WTC11 (cell line): Measurements from ENCODE around the gene SLCO4C1. TPM values are rescaled to one million over a fixed set of nuclear protein-coding genes. Genes with fewer than 3 reads are reported as not detected.
A peak's percentile ranks its signal among the peaks of the same experiment; 100 is the strongest.

Source experiments
- ATAC-seq: fragments of 200-7000 bp; cut with Tn5 transposase; 2 replicates; pipeline ENCODE4 v1.10.0; 2021; ENCODE audit warnings: mild to moderate bottlenecking, moderate library complexity
- CTCF ChIA-PET: fragments of 300-600 bp; sonication (Branson Sonifier 250); formaldehyde crosslinking; loops from one replicate; lab custom pipeline; 2021; ENCODE audit warnings: antibody characterized with exemption; lab: Charles Lee
- POLR2A ChIA-PET: fragments of 350-600 bp; sonication (Branson Sonifier 250); formaldehyde crosslinking; loops from one replicate; lab custom pipeline; 2021; ENCODE audit warnings: antibody characterized with exemption; lab: Charles Lee
- DNase-seq: peaks from one replicate; pipeline ENCODE4 v3.0.0; 2021; ENCODE audit warnings: low spot score
- H3K27ac Mint-ChIP-seq: 2 replicates; pipeline ENCODE4 v1.8.0; 2021; ENCODE audit warnings: mixed read lengths
- H3K27me3 Mint-ChIP-seq: 2 replicates; pipeline ENCODE4 v1.8.0; 2021; ENCODE audit warnings: low read depth, mild to moderate bottlenecking, moderate library complexity, mixed read lengths
- H3K36me3 Mint-ChIP-seq: 2 replicates; pipeline ENCODE4 v1.8.0; 2021; ENCODE audit warnings: mixed read lengths
- H3K4me1 Mint-ChIP-seq: 2 replicates; pipeline ENCODE4 v1.8.0; 2022; ENCODE audit warnings: mixed read lengths
- H3K4me3 Mint-ChIP-seq: 2 replicates; pipeline ENCODE4 v1.8.0; 2021; ENCODE audit warnings: mild to moderate bottlenecking, moderate library complexity, mixed read lengths
- H3K9me3 Mint-ChIP-seq: 2 replicates; pipeline ENCODE4 v1.8.0; 2021; ENCODE audit warnings: mixed read lengths
- ELF4 ChIP-seq: sonication (generic); formaldehyde crosslinking; IDR thresholded peaks from 2 replicates; pipeline ENCODE4 v1.8.1; 2022; ENCODE audit warnings: low read depth, mild to moderate bottlenecking, moderate library complexity, missing genetic modification reagents
- ERG ChIP-seq: fragments of 250-450 bp; sonication (Bioruptor Pico); IDR thresholded peaks from 2 replicates; pipeline ENCODE4 v1.8.0; 2021; ENCODE audit warnings: mild to moderate bottlenecking
- NFATC4 ChIP-seq: fragments of 250-450 bp; sonication (Bioruptor Pico); IDR thresholded peaks from 2 replicates; pipeline ENCODE4 v1.9.0; 2021; ENCODE audit warnings: mild to moderate bottlenecking
- NR2C2 ChIP-seq: sonication (generic); formaldehyde crosslinking; IDR thresholded peaks from 2 replicates; pipeline ENCODE4 v1.8.0; 2022; ENCODE audit warnings: mild to moderate bottlenecking, missing genetic modification reagents
- RELA ChIP-seq: sonication (generic); formaldehyde crosslinking; IDR thresholded peaks from 2 replicates; pipeline ENCODE4 v1.8.1; 2022; ENCODE audit warnings: missing genetic modification reagents, mild to moderate bottlenecking, borderline replicate concordance
- SMAD3 ChIP-seq: sonication (generic); formaldehyde crosslinking; IDR thresholded peaks from 2 replicates; pipeline ENCODE4 v1.8.0; 2022; ENCODE audit warnings: missing genetic modification reagents, mild to moderate bottlenecking, borderline replicate concordance
- TCF7 ChIP-seq: sonication (generic); formaldehyde crosslinking; IDR thresholded peaks from 2 replicates; pipeline ENCODE4 v1.8.0; 2022; ENCODE audit warnings: mild to moderate bottlenecking, low read depth, missing genetic modification reagents, moderate library complexity
- TEAD4 ChIP-seq: sonication (generic); formaldehyde crosslinking; IDR thresholded peaks from 2 replicates; pipeline ENCODE4 v1.8.0; 2022; ENCODE audit warnings: mild to moderate bottlenecking, missing genetic modification reagents
- ZMAT4 ChIP-seq: fragments of 250-450 bp; sonication (Bioruptor Pico); IDR thresholded peaks from 2 replicates; pipeline ENCODE4 v1.9.0; 2021; ENCODE audit warnings: mild to moderate bottlenecking
- ZNF219 ChIP-seq: sonication (generic); formaldehyde crosslinking; IDR thresholded peaks from 2 replicates; pipeline ENCODE4 v1.8.0; 2023; ENCODE audit warnings: missing genetic modification reagents, mild to moderate bottlenecking, borderline replicate concordance
- ZNF317 ChIP-seq: sonication (generic); formaldehyde crosslinking; IDR thresholded peaks from 2 replicates; pipeline ENCODE4 v1.8.1; 2023; ENCODE audit warnings: low read depth, mild to moderate bottlenecking, moderate library complexity, missing genetic modification reagents, borderline replicate concordance
- ZNF396 ChIP-seq: fragments of 250-450 bp; sonication (Bioruptor Pico); IDR thresholded peaks from 2 replicates; pipeline ENCODE4 v1.8.0; 2021; ENCODE audit warnings: mild to moderate bottlenecking, moderate library complexity, borderline replicate concordance
- ZNF512 ChIP-seq: sonication (generic); formaldehyde crosslinking; IDR thresholded peaks from 2 replicates; pipeline ENCODE4 v1.8.1; 2022; ENCODE audit warnings: missing genetic modification reagents, borderline replicate concordance
- ZNF671 ChIP-seq: fragments of 250-450 bp; sonication (Bioruptor Pico); IDR thresholded peaks from 2 replicates; pipeline ENCODE4 v1.8.0; 2021; ENCODE audit warnings: mild to moderate bottlenecking
- total RNA-seq: library from RNA; stranded (reverse); gene quantifications from 3 replicates; pipeline ENCODE4 v1.2.3, GENCODE V29; 2021
- TF ChIP-seq, protein P1 (sequence below): sonication (generic); formaldehyde crosslinking; IDR thresholded peaks from 2 replicates; pipeline ENCODE4 v1.8.0; 2022; ENCODE audit warnings: mild to moderate bottlenecking, missing genetic modification reagents
- TF ChIP-seq, protein P2 (sequence below): fragments of 250-450 bp; sonication (Bioruptor Pico); IDR thresholded peaks from 2 replicates; pipeline ENCODE4 v1.9.0; 2021; ENCODE audit warnings: mild to moderate bottlenecking
- TF ChIP-seq, protein P3 (sequence below): sonication (generic); formaldehyde crosslinking; IDR thresholded peaks from 2 replicates; pipeline ENCODE4 v1.8.0; 2022; ENCODE audit warnings: mild to moderate bottlenecking, missing genetic modification reagents
- TF ChIP-seq, protein P4 (sequence below): sonication (generic); formaldehyde crosslinking; IDR thresholded peaks from 2 replicates; pipeline ENCODE4 v1.8.0; 2022; ENCODE audit warnings: missing genetic modification reagents

Gene SLCO4C1
- total RNA-seq, 1 experiment from 2014 or later, result 5.4 TPM

DNA sequence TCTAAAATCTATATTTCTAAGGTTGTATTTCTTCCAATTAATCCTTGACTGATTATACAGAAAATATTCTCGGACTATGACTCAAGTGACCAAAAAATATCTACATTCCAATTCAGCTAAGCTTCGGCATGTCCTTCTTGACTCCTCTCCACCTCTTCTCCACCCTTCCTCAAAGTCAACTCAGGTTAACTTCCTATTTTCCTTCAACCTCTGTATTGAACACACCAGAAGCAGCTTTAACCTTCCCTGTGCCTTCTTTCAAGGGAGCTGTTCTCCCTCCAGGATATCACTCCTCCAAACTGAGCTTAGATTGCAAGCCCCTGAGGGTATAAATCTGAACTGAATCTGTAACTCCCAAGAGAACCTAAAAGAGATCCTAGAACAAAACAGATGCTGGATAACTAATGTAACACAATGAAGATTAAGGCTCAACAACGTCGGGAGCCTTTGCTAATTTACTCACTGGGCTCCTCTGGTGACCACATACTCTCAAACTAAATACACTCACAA lies 1.1 kb downstream of the SLCO4C1 start:
- no peak for ATAC-seq
- CTCF ChIA-PET, result interaction anchor here (1.2 to 2.3 kb wide), 3 partner anchors 46 to 353 kb away, joined by 3 to 16 read pairs (median 10); no protein-coding TSS in a partner anchor
- Mint-ChIP-seq H3K36me3 (peaks cover 3% of the 10 kb centered on the region; the same call in 1 of the 2 replicates), H3K4me3 (peak overlapping the region; percentile 74)
- POLR2A ChIA-PET, result no interaction called here
- TF ChIP-seq ELF4 (CRISPR knock-in tag) (no peak), ZNF512 (CRISPR knock-in tag) (no peak), ZNF671 (CRISPR knock-in tag) (no peak), TEAD4 (CRISPR knock-in tag) (no peak), ZNF396 (CRISPR knock-in tag) (no peak), RELA (CRISPR knock-in tag) (no peak), TCF7 (no peak), ZNF219 (CRISPR knock-in tag) (no peak), NFATC4 (CRISPR knock-in tag) (no peak), SMAD3 (CRISPR knock-in tag) (no peak), ZMAT4 (CRISPR knock-in tag) (no peak), NR2C2 (CRISPR knock-in tag) (no peak), ZNF317 (CRISPR knock-in tag) (no peak), ERG (CRISPR knock-in tag) (no peak)
- TF ChIP-seq, protein P1, sequence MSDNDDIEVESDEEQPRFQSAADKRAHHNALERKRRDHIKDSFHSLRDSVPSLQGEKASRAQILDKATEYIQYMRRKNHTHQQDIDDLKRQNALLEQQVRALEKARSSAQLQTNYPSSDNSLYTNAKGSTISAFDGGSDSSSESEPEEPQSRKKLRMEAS (CRISPR knock-in tag), result no peak
- TF ChIP-seq, protein P2, sequence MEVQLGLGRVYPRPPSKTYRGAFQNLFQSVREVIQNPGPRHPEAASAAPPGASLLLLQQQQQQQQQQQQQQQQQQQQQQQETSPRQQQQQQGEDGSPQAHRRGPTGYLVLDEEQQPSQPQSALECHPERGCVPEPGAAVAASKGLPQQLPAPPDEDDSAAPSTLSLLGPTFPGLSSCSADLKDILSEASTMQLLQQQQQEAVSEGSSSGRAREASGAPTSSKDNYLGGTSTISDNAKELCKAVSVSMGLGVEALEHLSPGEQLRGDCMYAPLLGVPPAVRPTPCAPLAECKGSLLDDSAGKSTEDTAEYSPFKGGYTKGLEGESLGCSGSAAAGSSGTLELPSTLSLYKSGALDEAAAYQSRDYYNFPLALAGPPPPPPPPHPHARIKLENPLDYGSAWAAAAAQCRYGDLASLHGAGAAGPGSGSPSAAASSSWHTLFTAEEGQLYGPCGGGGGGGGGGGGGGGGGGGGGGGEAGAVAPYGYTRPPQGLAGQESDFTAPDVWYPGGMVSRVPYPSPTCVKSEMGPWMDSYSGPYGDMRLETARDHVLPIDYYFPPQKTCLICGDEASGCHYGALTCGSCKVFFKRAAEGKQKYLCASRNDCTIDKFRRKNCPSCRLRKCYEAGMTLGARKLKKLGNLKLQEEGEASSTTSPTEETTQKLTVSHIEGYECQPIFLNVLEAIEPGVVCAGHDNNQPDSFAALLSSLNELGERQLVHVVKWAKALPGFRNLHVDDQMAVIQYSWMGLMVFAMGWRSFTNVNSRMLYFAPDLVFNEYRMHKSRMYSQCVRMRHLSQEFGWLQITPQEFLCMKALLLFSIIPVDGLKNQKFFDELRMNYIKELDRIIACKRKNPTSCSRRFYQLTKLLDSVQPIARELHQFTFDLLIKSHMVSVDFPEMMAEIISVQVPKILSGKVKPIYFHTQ (CRISPR knock-in tag), result no peak
- TF ChIP-seq, protein P3, sequence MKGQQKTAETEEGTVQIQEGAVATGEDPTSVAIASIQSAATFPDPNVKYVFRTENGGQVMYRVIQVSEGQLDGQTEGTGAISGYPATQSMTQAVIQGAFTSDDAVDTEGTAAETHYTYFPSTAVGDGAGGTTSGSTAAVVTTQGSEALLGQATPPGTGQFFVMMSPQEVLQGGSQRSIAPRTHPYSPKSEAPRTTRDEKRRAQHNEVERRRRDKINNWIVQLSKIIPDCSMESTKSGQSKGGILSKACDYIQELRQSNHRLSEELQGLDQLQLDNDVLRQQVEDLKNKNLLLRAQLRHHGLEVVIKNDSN (CRISPR knock-in tag), result no peak
- TF ChIP-seq, protein P4, sequence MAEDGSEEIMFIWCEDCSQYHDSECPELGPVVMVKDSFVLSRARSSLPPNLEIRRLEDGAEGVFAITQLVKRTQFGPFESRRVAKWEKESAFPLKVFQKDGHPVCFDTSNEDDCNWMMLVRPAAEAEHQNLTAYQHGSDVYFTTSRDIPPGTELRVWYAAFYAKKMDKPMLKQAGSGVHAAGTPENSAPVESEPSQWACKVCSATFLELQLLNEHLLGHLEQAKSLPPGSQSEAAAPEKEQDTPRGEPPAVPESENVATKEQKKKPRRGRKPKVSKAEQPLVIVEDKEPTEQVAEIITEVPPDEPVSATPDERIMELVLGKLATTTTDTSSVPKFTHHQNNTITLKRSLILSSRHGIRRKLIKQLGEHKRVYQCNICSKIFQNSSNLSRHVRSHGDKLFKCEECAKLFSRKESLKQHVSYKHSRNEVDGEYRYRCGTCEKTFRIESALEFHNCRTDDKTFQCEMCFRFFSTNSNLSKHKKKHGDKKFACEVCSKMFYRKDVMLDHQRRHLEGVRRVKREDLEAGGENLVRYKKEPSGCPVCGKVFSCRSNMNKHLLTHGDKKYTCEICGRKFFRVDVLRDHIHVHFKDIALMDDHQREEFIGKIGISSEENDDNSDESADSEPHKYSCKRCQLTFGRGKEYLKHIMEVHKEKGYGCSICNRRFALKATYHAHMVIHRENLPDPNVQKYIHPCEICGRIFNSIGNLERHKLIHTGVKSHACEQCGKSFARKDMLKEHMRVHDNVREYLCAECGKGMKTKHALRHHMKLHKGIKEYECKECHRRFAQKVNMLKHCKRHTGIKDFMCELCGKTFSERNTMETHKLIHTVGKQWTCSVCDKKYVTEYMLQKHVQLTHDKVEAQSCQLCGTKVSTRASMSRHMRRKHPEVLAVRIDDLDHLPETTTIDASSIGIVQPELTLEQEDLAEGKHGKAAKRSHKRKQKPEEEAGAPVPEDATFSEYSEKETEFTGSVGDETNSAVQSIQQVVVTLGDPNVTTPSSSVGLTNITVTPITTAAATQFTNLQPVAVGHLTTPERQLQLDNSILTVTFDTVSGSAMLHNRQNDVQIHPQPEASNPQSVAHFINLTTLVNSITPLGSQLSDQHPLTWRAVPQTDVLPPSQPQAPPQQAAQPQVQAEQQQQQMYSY (CRISPR knock-in tag), result no peak
- TF ChIP-seq, all 79 proteins: peak for 0
- H3K27ac Mint-ChIP-seq, result peak overlapping the region; percentile 91
- no peak for DNase-seq
- no peaks in the 10 kb centered on the region for H3K9me3 Mint-ChIP-seq
- H3K27me3 Mint-ChIP-seq, result peaks cover 8% of the 10 kb centered on the region; the same call in 1 of the 2 replicates
- peaks cover 19% of the 10 kb centered on the region for H3K4me1 Mint-ChIP-seq
